HL-60/S4 treated with phorbol 12-myristate 13-acetate at 8.2 ng/mL for 4 days and 3 days (cell line): ENCODE data around the gene CACFD1.

Experiments
- in situ Hi-C: fragments of 300-500 bp; cut with MboI; formaldehyde crosslinking; loops from 2 replicates; pipeline ENCODE4 v1.15.0; 2022; ENCODE audit warnings: low sequenced_read_pairs

CACFD1 gene

GRCh38 chr9:133495327-133496293 is 35.8 kb downstream of the CACFD1 start:
- in situ Hi-C loops: loop anchor here (25.0 kb wide), 1 partner anchor 308 kb away; no protein-coding TSS in a partner anchor

GRCh38 chr9:133496861-133497842 is 37.4 kb downstream of the CACFD1 start:
- in situ Hi-C loops: loop anchor here (25.0 kb wide), 1 partner anchor 310 kb away; no protein-coding TSS in a partner anchor

- in situ Hi-C loops: loop anchor here (25.0 kb wide), 1 partner anchor 312 kb away; no protein-coding TSS in a partner anchor
Measured at GRCh38 chr9:133499132-133499891, 39.5 kb downstream of the CACFD1 start.

- in situ Hi-C loops: loop anchor here (25.0 kb wide), 2 partner anchors 313 to 487 kb away; partner anchors contain the start of gene VAV2
Measured at GRCh38 chr9:133499892-133500270, 40.1 kb downstream of the CACFD1 start.

- in situ Hi-C loops: loop anchor here (25.0 kb wide), 1 partner anchor 485 kb away; the partner anchor contains the start of gene VAV2
Measured at GRCh38 chr9:133502112-133502511, 42.3 kb downstream of the CACFD1 start.

GRCh38 chr9:133505186-133505830 is 45.5 kb downstream of the CACFD1 start:
- in situ Hi-C loops: loop anchor here (25.0 kb wide), 1 partner anchor 482 kb away; the partner anchor contains the start of gene VAV2

GRCh38 chr9:133505901-133506652 is 46.3 kb downstream of the CACFD1 start:
- in situ Hi-C loops: loop anchor here (25.0 kb wide), 1 partner anchor 481 kb away; the partner anchor contains the start of gene VAV2

- in situ Hi-C loops: loop anchor here (25.0 kb wide), 1 partner anchor 481 kb away; the partner anchor contains the start of gene VAV2
Measured at GRCh38 chr9:133506653-133507038, 46.9 kb downstream of the CACFD1 start.

GRCh38 chr9:133507246-133507965 is 47.6 kb downstream of the CACFD1 start:
- in situ Hi-C loops: loop anchor here (25.0 kb wide), 1 partner anchor 480 kb away; the partner anchor contains the start of gene VAV2

GRCh38 chr9:133508046-133508445 is 48.3 kb downstream of the CACFD1 start:
- in situ Hi-C loops: loop anchor here (25.0 kb wide), 1 partner anchor 479 kb away; the partner anchor contains the start of gene VAV2

GRCh38 chr9:133509179-133510083 is 49.7 kb downstream of the CACFD1 start:
- in situ Hi-C loops: loop anchor here (25.0 kb wide), 1 partner anchor 478 kb away; the partner anchor contains the start of gene VAV2

- in situ Hi-C loops: loop anchor here (25.0 kb wide), 1 partner anchor 476 kb away; the partner anchor contains the start of gene VAV2
Measured at GRCh38 chr9:133510926-133511505, 51.2 kb downstream of the CACFD1 start.

- in situ Hi-C loops: loop anchor here (25.0 kb wide), 1 partner anchor 476 kb away; the partner anchor contains the start of gene VAV2
Measured at GRCh38 chr9:133511607-133512006, 51.8 kb downstream of the CACFD1 start.

GRCh38 chr9:133512253-133513213 is 52.8 kb downstream of the CACFD1 start:
- in situ Hi-C loops: loop anchor here (25.0 kb wide), 1 partner anchor 475 kb away; the partner anchor contains the start of gene VAV2
